Colonic mucosa (tissue), 4 donors: Measurements from ENCODE around the gene EIF1AD. TPM values are rescaled to one million over a fixed set of nuclear protein-coding genes. Genes with fewer than 3 reads are reported as not detected.

Experiments
- DNase-seq: peaks from one replicate; pipeline ENCODE4 v3.0.0-alpha.2; 2020
- H3K27ac ChIP-seq: fragments of 200-600 bp; one replicate; pipeline ENCODE4 v1.8.0; 2021
- H3K27me3 ChIP-seq: fragments of 200-600 bp; one replicate; pipeline ENCODE4 v1.8.0; 2021
- H3K36me3 ChIP-seq: fragments of 200-600 bp; one replicate; pipeline ENCODE4 v1.8.0; 2021
- H3K4me1 ChIP-seq: fragments of 200-600 bp; one replicate; pipeline ENCODE4 v1.8.0; 2021; ENCODE audit warnings: mild to moderate bottlenecking
- H3K4me3 ChIP-seq: fragments of 200-600 bp; one replicate; pipeline ENCODE4 v1.8.0; 2021
- H3K9ac ChIP-seq, 2 donors: one replicate each; pipeline ENCODE4 v1.7.0; 2013; ENCODE audit warnings: control low read depth in 2 of 2, low read depth in 2 of 2, low read length in 2 of 2
- H3K9me3 ChIP-seq: fragments of 200-600 bp; one replicate; pipeline ENCODE4 v1.8.0; 2021
- CTCF ChIP-seq: fragments of 200-600 bp; IDR thresholded peaks from one replicate; pipeline ENCODE4 v1.8.0; 2022; ENCODE audit warnings: antibody characterized with exemption, mild to moderate bottlenecking
- intact Hi-C: fragments of 100-400 bp; cut with DNase I; formaldehyde crosslinking; loops from one replicate; pipeline ENCODE4 v1.14.1; 2022
- total RNA-seq, 2 donors: library from RNA; stranded (reverse); fragmentation: NEBNext Ultra II Directional in 1 of 2; extraction: Animal tissue kit (Norgen Biotek cat#: 25700) in 1 of 2; gene quantifications; one replicate each; pipeline ENCODE4 v1.2.1, GENCODE V29; 2021
- donor health status: healthy.
- donor health status: DM: no; HTN: no; CAD: no.
- donor health status: DM: no; HTN: no; CAD: no.

The EIF1AD gene
- total RNA-seq, 2 donors from 2014 or later = 27.8 to 32.8 TPM

DNA sequence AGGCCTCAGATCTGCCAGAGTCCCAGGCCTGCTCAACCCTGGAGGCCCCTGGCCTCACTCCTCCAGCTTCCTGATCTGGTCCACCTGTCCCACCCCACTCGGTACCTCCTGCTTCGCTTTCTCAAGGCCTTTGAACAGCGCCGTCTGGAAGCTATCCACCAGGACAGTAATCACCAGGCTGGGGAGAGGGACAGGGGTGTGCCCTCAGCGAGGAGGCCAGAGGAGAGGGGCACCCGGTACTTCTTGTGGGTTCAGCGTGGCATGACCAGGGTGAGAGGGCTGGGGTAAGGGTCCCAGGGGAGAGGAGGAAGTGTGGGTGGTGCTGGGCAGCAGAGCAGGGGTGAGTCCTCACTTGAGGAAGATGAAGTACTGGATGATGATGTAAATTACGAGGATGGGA lies 18.3 kb upstream of the EIF1AD start:
- H3K4me1 ChIP-seq = no peaks in the 10 kb centered on the region
- H3K27me3 ChIP-seq = no peaks in the 10 kb centered on the region
- TF ChIP-seq CTCF = no peak
- no peak overlapping the region for H3K4me3 ChIP-seq
- no peak for DNase-seq
- H3K36me3 ChIP-seq = no peaks in the 10 kb centered on the region
- H3K9me3 ChIP-seq = no peaks in the 10 kb centered on the region
- no peak overlapping the region for H3K9ac ChIP-seq
- H3K27ac ChIP-seq = no peak overlapping the region
- intact Hi-C loops = no loop called here

- H3K27ac ChIP-seq = no peak overlapping the region
- intact Hi-C loops = no loop called here
- H3K36me3 ChIP-seq = no peaks in the 10 kb centered on the region
- no peak for TF ChIP-seq CTCF
- no peaks in the 10 kb centered on the region for H3K4me1 ChIP-seq
- H3K9me3 ChIP-seq = no peaks in the 10 kb centered on the region
- DNase-seq = no peak
- no peak overlapping the region for H3K4me3 ChIP-seq
- peaks cover 7% of the 10 kb centered on the region for H3K27me3 ChIP-seq
- no peak overlapping the region for H3K9ac ChIP-seq
Observed at GRCh38 chr11:66017321-66017720, 15.4 kb upstream of the EIF1AD start.

DNA sequence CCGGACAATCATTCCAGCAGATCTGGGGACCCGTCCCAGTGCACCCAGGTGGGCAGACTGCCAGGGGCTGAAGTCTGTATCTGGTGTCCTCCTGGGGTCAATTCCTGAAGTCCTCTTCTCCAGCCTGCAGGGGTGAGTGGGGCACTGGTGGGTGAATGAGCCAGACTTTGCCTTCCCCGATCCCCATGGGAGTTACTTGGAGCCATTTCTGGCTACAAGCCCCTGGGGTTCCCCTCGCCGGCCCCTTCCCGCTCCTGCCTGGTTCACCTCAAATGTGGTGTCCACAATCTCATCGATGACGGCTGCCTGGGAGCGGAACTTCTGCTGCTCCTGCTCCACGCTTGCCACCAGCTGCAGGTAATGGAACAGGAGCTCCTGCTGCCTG lies 14.8 kb upstream of the EIF1AD start:
- H3K9ac ChIP-seq = no peak overlapping the region
- H3K27me3 ChIP-seq = peaks cover 12% of the 10 kb centered on the region
- H3K9me3 ChIP-seq = no peaks in the 10 kb centered on the region
- H3K4me3 ChIP-seq = no peak overlapping the region
- intact Hi-C loops = no loop called here
- H3K36me3 ChIP-seq = no peaks in the 10 kb centered on the region
- no peaks in the 10 kb centered on the region for H3K4me1 ChIP-seq
- DNase-seq = no peak
- TF ChIP-seq CTCF = no peak
- no peak overlapping the region for H3K27ac ChIP-seq

DNA sequence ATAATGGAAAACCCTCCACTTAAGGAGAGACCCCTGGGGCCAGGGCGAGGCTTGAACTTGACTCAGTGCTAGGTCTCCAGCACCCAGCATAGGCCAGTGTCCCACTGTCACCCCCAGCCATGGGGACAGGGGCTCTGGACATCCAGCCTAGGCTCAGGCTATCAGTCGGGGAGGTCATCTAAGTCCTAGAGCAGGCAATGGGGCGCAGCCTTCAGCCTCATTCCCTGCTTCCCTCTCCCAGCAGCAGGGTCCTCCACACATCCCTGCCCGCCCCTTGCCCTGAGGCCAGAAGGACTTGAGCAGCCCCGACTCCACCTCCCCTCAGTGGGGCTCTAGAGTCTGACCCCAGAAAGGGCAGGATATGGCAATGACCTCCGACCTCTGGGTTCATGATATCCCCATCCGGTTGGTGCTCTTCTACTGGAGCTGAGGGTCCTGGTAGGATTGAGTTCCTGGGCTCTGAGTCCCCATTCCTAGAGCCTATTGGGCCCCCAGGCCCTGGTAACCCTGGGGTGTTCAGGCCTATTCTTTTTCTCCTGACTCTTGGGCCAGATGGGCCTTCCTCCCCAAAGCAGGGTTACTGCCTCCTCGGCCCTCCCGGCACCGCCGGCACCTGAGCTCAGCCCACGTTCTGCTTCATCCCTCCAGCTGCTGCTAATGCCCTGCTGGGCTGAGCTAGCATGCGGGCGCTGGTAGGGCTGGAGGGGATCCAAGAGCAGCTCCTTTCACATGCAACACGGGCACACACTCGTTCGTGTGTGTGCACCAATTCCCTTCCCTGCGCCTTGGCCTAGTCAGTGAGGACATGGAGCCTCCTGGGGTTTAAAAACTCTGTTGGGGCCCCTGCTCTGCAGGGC lies 14.2 kb upstream of the EIF1AD start:
- Histone ChIP-seq H3K27ac (no peak overlapping the region), H3K27me3 (peaks cover 17% of the 10 kb centered on the region), H3K9ac (no peak overlapping the region), H3K4me3 (no peak overlapping the region), H3K4me1 (no peaks in the 10 kb centered on the region), H3K9me3 (no peaks in the 10 kb centered on the region), H3K36me3 (no peaks in the 10 kb centered on the region)
- DNase-seq = no peak
- no peak for TF ChIP-seq CTCF
- intact Hi-C loops = no loop called here

DNA sequence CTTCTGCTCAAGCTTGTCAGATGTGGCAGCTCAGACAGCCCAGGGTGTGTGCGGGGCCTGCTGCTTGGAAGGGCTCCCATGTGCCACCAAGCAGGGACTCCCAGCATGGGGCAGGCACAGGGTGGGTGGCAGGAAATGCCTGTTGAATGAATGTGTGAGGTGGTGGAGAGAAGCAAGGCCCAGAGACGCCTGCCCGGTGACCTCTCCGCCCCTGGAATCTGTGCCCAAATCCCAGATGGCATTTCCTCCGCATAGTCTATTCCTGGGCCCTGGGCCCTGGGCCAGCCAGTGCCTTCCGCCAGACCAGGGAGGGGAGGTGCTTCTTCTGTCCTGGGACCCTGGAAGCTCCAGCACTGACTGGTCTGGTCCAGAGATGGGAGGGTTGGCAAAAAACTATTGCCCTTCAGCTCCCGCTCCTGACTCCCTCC lies 13.5 kb upstream of the EIF1AD start:
- Histone ChIP-seq H3K27me3 (peaks cover 17% of the 10 kb centered on the region), H3K9me3 (no peaks in the 10 kb centered on the region), H3K9ac (no peak overlapping the region), H3K4me1 (no peaks in the 10 kb centered on the region), H3K27ac (no peak overlapping the region), H3K36me3 (no peaks in the 10 kb centered on the region), H3K4me3 (no peak overlapping the region)
- TF ChIP-seq CTCF = no peak
- intact Hi-C loops = no loop called here
- DNase-seq = no peak
